HEK293T (cell line): ENCODE measurements around the gene EFCAB7.

ENCODE experiments used
- CTCF ChIA-PET: fragments of 350-600 bp; formaldehyde crosslinking; extraction: SDS; loops from one replicate; lab custom pipeline; 2021; ENCODE audit warnings: antibody characterized with exemption, inconsistent platforms; lab: Yijun Ruan, JAX
- POLR2A ChIA-PET: fragments of 350-600 bp; formaldehyde crosslinking; extraction: SDS; loops from one replicate; lab custom pipeline; 2020; ENCODE audit warnings: antibody characterized with exemption, inconsistent platforms; lab: Yijun Ruan, JAX
- DNase-seq: peaks from one replicate; pipeline ENCODE4 v3.0.0; 2012; ENCODE audit warnings: mixed read lengths; ENCODE audit errors: extremely low spot score
- ARNT ChIP-seq: fragments of 450-650 bp; IDR thresholded peaks from 2 replicates; pipeline ENCODE4 v1.6.1; 2017; ENCODE audit warnings: mild to moderate bottlenecking
- BHLHE40 ChIP-seq: fragments of 450-650 bp; IDR thresholded peaks from 2 replicates; pipeline ENCODE4 v1.6.1; 2016; ENCODE audit warnings: mild to moderate bottlenecking, moderate library complexity, borderline replicate concordance
- CTBP1 ChIP-seq: fragments of 450-650 bp; IDR thresholded peaks from 2 replicates; pipeline ENCODE4 v1.6.1; 2016; ENCODE audit warnings: borderline replicate concordance
- ELF4 ChIP-seq: fragments of 450-650 bp; IDR thresholded peaks from 2 replicates; pipeline ENCODE4 v1.6.1; 2017; ENCODE audit warnings: antibody characterized with exemption
- FOXA1 ChIP-seq: fragments of 450-650 bp; IDR thresholded peaks from 2 replicates; pipeline ENCODE4 v1.6.1; 2016; ENCODE audit warnings: mild to moderate bottlenecking
- FOXK2 ChIP-seq: fragments of 450-650 bp; IDR thresholded peaks from 2 replicates; pipeline ENCODE4 v1.6.1; 2016; ENCODE audit warnings: mild to moderate bottlenecking
- FOXM1 ChIP-seq: fragments of 450-650 bp; IDR thresholded peaks from 2 replicates; pipeline ENCODE4 v1.6.1; 2017; ENCODE audit warnings: mild to moderate bottlenecking, borderline replicate concordance
- HDGF ChIP-seq: fragments of 450-650 bp; IDR thresholded peaks from 2 replicates; pipeline ENCODE4 v1.6.1; 2017; ENCODE audit warnings: antibody characterized with exemption, borderline replicate concordance
- L3MBTL2 ChIP-seq: fragments of 450-650 bp; conservative IDR thresholded peaks from 2 replicates; pipeline ENCODE4 v1.6.1; 2016; ENCODE audit warnings: mild to moderate bottlenecking
- LEF1 ChIP-seq: fragments of 450-650 bp; IDR thresholded peaks from 2 replicates; pipeline ENCODE4 v1.6.1; 2017; ENCODE audit warnings: mild to moderate bottlenecking, borderline replicate concordance
- NFRKB ChIP-seq: fragments of 450-650 bp; IDR thresholded peaks from 2 replicates; pipeline ENCODE4 v1.6.1; 2016; ENCODE audit warnings: mild to moderate bottlenecking, moderate library complexity
- SP1 ChIP-seq: fragments of 450-650 bp; IDR thresholded peaks from 2 replicates; pipeline ENCODE4 v1.6.1; 2017
- SUZ12 ChIP-seq: fragments of 450-650 bp; IDR thresholded peaks from 2 replicates; pipeline ENCODE4 v1.6.1; 2016; ENCODE audit warnings: mild to moderate bottlenecking
- TARDBP ChIP-seq: fragments of 450-650 bp; IDR thresholded peaks from 2 replicates; pipeline ENCODE4 v1.6.1; 2016
- ZNF384 ChIP-seq: fragments of 450-650 bp; IDR thresholded peaks from 2 replicates; pipeline ENCODE4 v1.6.1; 2016
- TF ChIP-seq, protein P1 (sequence below): fragments of 450-650 bp; IDR thresholded peaks from 2 replicates; pipeline ENCODE4 v1.6.1; 2016

EFCAB7 gene

DNA sequence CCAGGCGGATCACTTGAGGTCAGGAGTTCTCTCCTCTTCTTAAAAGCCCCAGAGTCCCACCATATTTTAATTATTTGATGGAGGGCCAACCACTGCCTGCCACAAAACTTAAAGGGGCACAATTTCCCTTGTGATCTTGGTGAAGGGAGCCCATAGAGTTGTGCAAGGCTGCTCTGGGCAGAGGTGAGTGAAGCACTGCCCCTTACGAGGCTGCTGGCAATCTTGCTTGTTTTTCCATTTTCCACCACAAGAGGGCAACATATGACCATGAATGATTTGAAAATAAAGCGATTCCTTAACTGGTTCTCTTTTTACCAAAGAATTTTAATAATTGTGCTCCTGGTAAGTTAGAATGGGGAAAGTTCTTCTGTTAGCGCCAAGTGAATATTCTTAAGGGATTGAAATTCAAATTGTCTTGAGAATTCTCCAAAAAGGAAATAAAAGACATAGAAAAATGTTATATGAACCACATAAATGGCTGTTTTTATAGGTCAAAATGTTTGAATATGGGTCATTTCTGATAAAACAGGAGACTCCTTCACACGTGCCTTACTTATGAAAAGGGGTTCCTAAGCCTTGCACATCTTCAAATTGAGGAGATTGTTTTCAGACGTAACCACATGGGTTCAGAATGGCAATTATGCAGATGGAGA is 92.6 kb downstream of the EFCAB7 start:
- TF ChIP-seq FOXM1 (no peak), CTBP1 (no peak)
- ChIA-PET POLR2A (no interaction called here), CTCF (interaction anchor here (0.6 to 1.3 kb wide), 3 partner anchors 10 to 623 kb away, joined by 3 read pairs; no protein-coding TSS in a partner anchor)
- peak; percentile 85 for DNase-seq

DNA sequence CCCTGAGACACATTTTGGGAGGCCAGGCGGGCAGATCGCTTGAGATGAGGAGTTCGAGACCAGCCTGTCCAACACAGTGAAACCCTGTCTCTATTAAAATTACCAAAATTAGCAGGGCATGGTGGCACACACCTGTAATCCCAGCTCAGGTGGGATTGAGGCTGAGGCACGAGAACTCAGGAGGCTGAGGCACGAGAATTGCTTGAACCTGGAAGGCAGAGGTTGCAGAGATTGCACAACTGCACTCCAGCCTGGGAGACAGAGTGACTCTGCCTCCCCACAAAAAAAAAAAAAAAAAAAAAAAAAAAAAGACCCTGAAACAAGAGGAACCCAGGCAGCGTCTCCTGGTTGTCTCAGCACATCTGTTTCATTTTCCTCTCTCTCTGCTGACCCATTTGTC is 94.1 kb downstream of the EFCAB7 start:
- no peak for TF ChIP-seq ELF4
- no peak for TF ChIP-seq SP1
- no peak for TF ChIP-seq CTBP1
- TF ChIP-seq, protein P1, sequence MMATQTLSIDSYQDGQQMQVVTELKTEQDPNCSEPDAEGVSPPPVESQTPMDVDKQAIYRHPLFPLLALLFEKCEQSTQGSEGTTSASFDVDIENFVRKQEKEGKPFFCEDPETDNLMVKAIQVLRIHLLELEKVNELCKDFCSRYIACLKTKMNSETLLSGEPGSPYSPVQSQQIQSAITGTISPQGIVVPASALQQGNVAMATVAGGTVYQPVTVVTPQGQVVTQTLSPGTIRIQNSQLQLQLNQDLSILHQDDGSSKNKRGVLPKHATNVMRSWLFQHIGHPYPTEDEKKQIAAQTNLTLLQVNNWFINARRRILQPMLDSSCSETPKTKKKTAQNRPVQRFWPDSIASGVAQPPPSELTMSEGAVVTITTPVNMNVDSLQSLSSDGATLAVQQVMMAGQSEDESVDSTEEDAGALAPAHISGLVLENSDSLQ: no peak
- no peak for TF ChIP-seq ZNF384
- no peak for TF ChIP-seq L3MBTL2
- TF ChIP-seq SUZ12: no peak
- TF ChIP-seq TARDBP: no peak
- no peak for TF ChIP-seq LEF1
- no peak for TF ChIP-seq ARNT
- no peak for TF ChIP-seq FOXK2
- ChIA-PET CTCF (no interaction called here), POLR2A (no interaction called here)
- no peak for DNase-seq

DNA sequence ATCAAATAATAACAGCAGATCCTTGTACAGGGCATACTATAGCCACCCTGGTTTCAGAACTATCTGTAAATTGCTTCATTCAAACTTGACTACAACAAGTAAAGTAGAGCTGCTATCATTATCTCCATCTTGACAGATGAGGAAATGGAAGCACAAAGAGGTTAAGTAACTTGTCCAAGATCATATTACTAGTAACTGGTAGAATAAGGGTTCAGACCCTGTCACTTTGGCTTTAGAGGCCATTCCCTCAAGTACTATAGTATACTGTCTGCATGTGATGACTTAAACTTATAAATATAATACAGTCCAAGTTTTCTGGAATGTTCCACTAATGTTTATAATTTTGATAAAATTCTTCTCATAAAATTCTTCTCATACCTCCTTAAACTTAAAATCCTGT is 94.7 kb downstream of the EFCAB7 start:
- TF ChIP-seq ARNT: no peak
- TF ChIP-seq HDGF: no peak
- TF ChIP-seq FOXA1: no peak
- no peak for TF ChIP-seq ZNF384
- TF ChIP-seq BHLHE40: no peak
- TF ChIP-seq TARDBP: no peak
- no peak for TF ChIP-seq LEF1
- no peak for TF ChIP-seq L3MBTL2
- no peak for DNase-seq
- CTCF ChIA-PET: no interaction called here
- POLR2A ChIA-PET: no interaction called here

DNA sequence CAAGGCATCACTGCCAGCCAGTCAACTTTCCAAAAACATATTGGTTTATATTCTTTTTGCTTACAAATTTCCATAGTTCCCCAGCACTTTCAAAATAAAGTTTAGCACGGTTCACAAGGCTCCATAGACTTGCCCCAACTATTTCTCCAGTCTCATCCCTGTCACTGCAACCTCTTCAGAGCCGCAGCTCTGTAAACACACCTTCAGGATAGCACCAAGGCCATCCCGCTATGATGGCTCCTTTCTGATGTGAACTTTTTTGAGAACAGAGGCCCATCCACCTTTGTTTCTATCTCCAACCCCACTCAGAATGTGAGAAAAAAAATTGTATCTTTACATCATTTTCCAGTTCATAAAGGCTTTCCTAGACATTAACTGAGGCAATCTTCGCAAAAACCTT is 96.2 kb downstream of the EFCAB7 start:
- no peak for DNase-seq
- ChIA-PET CTCF (no interaction called here), POLR2A (no interaction called here)
- no peak for TF ChIP-seq ELF4

DNA sequence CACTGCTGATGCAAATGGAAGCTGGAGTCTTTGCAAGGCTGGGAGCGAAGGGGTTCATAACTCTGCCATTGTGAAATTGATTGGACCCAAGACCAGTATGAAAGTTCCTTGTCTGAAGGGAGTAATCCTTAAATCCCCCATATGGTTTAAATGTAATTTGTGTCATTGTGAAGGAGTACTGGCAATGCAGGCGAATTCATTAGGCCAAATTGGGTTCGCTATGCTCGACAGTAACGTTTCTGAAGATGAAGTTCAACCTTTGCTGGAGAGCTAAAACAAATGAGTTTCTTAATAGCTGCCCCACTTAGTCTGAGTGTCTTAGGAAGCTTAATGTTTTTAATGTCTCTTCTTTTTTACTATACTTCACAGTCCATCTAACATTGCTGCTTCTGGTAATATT is 97.3 kb downstream of the EFCAB7 start:
- POLR2A ChIA-PET: no interaction called here
- TF ChIP-seq ZNF384: no peak
- no peak for TF ChIP-seq NFRKB
- TF ChIP-seq ARNT: no peak
- no peak for TF ChIP-seq FOXA1
- CTCF ChIA-PET: interaction anchor here (1.3 kb wide), 1 partner anchor 71 kb away, joined by 9 read pairs; no protein-coding TSS in a partner anchor
- DNase-seq: no peak

DNA sequence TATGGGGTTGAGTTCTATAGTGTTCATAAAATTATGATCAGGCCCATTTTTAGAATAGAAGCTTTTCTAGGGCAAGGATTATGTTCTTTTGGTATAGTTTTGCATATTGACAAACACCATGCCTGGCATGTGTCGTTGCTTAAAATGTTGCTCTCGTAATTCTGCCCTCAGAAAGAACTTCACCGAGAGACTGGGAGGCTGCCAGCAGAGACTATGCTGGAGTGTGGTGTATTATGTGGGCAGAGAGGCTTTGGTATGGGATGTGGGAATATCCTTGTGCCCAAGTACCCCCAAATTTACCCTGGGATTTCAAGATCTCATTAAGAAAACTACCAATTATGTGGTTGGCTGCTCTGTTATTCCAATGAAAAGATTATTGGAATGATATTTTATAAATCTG is 97.8 kb downstream of the EFCAB7 start:
- no peak for DNase-seq
- TF ChIP-seq FOXM1 (no peak), LEF1 (no peak), NFRKB (no peak), FOXK2 (no peak), ARNT (no peak), TARDBP (no peak), FOXA1 (no peak), BHLHE40 (no peak), HDGF (no peak), L3MBTL2 (no peak), SUZ12 (no peak)
- TF ChIP-seq, protein P1: no peak
- CTCF ChIA-PET: interaction anchor here (1.3 kb wide), 1 partner anchor 71 kb away, joined by 9 read pairs; no protein-coding TSS in a partner anchor
- POLR2A ChIA-PET: no interaction called here

DNA sequence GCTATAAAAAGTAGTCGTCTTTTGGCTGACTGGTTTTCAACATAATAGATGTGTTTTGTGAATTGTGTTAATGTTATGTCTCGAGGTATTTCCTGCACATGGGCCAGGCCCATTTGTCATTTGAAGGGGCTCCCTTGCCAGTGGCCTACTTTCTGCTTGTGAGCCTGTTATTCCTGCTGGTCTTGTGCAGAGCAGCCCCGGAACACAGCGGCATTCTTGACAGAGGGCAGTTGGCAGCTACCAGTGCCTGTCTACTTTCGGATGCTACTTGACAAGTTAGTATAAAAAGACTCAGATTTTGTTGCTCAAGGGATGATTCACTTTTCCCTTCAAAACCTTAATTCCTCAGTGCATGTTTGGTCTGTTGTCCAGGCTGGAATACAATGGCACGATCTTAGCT is 98.4 kb downstream of the EFCAB7 start:
- TF ChIP-seq SP1 (no peak), TARDBP (no peak), NFRKB (no peak), FOXA1 (no peak), ZNF384 (no peak), BHLHE40 (no peak), ELF4 (no peak), CTBP1 (no peak), LEF1 (no peak), FOXK2 (no peak)
- POLR2A ChIA-PET: no interaction called here
- CTCF ChIA-PET: interaction anchor here (1.3 kb wide), 1 partner anchor 70 kb away, joined by 9 read pairs; no protein-coding TSS in a partner anchor
- no peak for DNase-seq
